HG02870 (cell line): ENCODE results near the gene GRIP2.

ENCODE experiments used
- ATAC-seq: cut with Tn5 transposase; IDR thresholded peaks from one replicate; pipeline ENCODE4 v1.9.1; 2021; ENCODE audit warnings: mild to moderate bottlenecking, moderate library complexity; ENCODE audit not compliant: unreplicated experiment

The GRIP2 gene

GRCh38 chr3:14456794-14457193 lies 83.3 kb downstream of the GRIP2 start:
- no peak for ATAC-seq

DNA sequence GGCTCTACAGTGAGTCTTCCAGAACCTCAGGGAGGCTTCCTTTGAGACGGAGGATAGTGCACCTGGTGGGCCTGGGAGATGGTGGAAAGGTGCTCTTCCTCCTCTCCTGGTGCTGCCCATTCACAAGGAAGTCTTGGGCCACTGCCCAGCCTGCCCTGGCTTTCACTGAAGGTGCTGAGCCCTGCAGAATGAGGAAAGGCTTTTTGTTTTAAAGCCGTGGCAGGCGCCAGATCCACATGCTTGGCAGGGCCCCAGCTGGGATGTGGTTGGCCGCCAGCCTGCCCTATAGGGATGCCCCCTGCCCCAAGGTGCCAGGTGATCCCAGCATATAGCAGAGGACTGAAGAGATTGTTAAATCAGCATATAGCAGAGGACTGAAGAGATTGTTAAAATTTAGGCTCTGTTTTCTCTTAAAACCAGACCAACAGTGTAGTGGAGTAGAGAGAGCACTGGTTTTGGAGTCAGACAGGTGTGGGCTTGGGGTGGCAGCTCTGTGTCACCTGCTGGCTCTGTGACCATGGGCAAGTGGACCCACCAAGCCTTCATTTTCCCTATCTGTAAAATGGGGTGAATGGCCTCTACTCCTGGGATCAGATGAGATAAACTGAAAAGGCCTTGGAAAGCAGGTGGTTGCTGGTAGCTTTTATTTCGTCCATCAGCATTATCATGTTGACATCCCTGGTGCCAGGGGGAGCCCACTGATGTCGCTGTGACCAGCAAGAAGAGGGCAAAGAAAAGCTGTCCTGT lies 84.4 kb downstream of the GRIP2 start:
- ATAC-seq: no peak

- no peak for ATAC-seq
Observed at GRCh38 chr3:14454639-14455310, 85.4 kb downstream of the GRIP2 start.

DNA sequence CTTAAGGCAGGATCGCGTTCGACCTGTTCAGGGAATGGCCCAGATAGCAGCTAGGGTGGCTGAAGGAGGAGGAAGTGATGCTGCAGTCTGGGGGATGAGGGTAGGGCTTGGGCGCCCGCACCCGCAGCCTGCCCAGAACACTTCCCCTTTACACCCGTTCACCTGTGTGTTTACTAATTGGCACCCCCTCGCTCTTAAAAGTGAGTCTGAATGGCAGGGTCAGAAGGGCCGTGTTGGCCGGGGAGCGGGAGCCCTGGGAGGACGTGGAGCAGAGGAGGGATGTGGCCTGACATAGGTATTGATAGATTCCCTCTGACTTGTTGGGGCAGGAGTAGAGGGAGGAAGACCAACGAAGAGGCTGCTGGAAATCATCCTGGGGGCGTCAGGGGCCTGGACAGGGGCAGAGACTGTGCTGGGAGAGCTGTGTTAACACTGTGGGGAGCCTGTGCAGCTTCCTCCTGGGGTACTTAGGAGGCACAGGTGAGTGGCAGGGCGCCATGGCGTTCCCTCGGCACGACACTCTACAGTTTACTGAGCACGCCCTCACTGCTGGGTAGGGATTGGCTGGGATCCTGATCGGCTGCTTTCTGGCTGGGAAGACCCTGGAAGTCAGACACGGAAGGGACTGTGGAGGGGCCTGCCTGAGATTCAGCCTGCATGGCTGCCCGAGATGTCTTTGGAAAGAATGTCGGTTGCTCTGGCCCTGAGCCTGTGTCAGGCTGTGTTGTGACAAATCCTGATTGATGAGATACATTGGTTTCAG lies 86.1 kb downstream of the GRIP2 start:
- no peak for ATAC-seq

DNA sequence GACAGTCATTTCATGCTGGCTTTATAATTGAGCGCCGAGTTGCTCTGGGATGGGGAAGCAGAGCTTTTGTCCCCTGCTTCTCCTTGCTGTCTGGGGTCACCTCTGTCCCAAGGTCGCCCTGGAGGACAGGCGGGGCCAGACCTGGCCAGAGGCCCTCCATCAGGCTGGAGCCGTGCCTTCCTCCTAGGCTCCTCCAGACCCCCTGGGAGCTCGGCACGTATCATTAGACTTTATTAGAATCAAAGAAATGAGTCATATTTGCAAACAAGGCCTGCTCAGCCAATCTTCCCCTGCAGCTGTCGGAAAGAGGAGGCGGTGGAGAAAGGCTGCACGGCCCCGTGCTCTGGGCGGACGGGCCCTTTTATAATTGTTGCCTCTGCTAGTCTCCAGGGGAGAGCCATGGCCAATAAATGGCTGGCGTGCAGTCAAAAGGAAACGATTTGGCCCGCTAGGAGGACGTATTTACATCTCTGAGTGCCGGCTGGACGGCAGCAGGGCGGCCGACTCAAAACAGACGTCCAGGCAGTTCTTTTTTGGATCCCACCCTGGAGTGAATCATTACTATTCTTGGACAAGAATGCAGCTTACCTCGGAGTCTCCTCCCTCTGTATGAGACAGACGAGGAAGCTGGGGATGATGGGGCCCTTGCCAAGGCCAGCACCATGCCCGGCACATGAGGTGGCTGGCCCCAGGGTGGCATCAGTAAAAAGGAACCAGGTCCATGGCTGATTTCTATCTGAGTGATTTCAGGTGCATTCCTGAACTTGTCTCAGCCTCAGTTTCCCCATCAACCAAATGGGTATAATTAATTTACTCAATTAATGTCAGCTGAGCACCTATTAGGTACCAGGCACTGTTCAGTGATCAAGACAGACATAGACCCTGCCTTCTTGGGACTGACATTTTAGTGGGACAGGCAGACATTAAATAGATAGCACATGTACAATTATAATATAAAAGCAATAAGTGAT lies 87.1 kb downstream of the GRIP2 start:
- no peak for ATAC-seq

GRCh38 chr3:14451844-14452739 lies 88.0 kb downstream of the GRIP2 start:
- no peak for ATAC-seq

- ATAC-seq: no peak
Observed at GRCh38 chr3:14450922-14451606, 89.1 kb downstream of the GRIP2 start.

GRCh38 chr3:14450506-14450905 lies 89.6 kb downstream of the GRIP2 start:
- no peak for ATAC-seq

GRCh38 chr3:14448756-14449727 lies 91.1 kb downstream of the GRIP2 start:
- no peak for ATAC-seq

DNA sequence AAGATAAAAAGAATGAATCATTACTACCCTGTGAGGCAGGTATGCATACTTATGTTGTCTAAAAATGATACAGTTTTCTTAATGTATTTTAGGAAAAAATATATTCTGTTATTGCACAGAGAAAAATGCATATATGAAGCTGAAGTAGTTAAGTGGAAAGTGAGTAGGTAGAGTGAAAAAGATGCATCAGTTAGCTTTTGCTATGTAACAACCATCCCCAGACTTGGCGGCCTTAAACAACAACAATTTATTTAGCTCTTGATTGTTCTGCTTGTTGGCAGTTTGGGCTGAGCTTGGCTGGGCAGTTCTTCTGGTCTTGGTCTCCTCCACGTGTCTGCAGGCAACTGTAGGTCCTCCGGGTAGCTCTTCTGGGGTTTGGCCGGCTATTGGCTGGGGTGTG lies 92.1 kb downstream of the GRIP2 start:
- ATAC-seq: no peak

DNA sequence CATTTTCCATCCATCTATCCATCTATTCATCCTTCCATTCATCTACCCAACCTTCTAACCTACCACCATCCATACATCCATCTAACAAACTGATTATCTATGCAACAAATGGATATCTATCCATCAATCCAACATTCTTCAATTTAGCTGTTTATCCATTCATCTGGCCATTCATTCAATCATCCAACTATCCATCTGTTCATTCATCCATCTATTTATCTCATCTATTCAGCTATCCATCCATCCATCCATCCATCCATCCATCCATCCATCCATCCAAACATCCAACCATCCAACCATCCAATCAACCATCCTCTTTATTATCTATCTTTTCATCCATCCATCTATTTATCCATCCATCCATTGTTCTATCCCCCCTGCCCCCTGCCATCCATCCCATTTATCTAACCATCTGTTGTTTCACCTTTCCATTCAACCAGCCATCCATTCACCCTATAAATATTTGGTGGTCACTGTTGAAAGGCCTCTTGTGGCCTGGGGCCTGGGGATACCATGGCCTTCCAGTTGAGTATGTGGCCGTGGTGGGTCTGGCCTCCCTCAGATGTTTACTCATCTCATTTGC lies 93.1 kb downstream of the GRIP2 start:
- ATAC-seq: no peak

GRCh38 chr3:14445773-14446172 lies 94.4 kb downstream of the GRIP2 start:
- no peak for ATAC-seq

DNA sequence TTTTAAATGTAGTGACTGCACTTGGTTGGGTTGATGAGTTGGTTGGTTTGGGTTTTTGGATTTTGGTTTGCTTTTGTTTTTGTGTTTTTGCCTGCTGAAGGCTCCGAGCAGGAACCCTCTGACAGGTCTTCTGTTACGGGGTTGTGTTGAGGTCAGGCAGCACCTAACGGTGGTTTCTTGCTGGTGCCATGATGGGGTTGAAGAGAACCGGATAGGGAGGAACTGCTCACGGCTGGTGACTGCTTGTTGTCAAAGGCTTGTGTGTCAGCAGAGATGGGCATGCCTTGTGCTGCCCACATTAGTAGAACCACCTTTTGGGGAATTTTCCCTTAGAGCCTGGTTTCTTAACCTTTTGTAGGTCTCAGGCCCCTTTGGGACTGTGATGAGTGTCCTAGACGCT lies 95.8 kb downstream of the GRIP2 start:
- ATAC-seq: no peak

DNA sequence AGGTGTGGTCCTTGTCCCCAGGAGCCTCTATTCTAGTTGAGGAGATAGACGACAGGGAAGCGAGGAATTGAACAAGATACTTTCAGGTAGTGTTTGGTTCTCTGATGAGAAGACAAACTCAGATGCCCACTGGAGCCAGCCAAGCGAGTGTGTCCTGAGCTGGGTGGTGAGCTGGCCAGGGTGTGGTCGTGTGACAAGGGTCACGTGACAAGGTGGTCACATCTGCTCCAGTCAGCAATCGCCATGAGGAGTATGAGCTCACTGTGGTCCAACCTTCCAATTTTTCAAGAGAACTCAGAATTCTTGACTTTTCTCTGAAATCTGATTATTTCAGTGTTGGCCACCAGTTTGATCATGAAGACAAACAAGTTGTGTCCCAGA lies 98.2 kb downstream of the GRIP2 start:
- no peak for ATAC-seq

- ATAC-seq: no peak
Observed at GRCh38 chr3:14441240-14441919, 98.8 kb downstream of the GRIP2 start.

DNA sequence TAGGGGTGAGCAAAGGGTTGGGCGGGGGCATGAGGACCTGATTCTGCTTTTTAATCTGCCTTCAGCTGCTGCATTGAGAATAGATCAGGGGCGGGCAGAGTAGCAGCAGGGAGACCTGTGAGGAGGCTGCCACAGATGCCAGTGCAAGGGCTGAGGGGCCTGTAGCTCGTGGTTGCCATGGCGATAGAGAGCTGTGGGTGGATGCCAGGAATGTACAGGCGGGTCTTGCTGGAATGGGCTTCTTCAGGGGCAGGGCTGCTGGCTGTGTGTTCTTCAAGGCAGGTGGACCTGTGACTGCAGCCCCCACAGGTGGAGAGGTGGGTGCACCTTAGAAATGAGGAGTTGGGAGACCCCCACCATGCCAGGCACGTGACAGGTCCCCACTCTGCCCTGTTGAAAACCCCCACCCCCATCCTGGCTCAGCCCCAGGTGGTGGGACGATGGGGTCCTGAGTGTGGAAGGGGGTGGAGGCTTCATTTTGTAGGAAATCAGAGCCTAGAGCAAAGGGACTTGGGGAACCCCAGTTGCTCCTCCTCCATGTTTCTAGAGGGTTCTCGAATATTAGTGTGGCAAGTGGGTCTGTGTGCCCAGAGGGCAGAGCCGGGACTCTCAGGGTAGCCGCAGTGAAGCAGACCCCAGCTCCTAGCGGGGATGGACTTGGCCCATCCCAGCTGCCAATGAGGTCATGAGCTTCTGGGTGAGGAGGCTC lies 99.5 kb downstream of the GRIP2 start:
- ATAC-seq: no peak

- no peak for ATAC-seq
Observed at GRCh38 chr3:14440168-14440518, 100.0 kb downstream of the GRIP2 start.
